ENCODE results near the gene TLCD4.

TLCD4 gene, protein sequence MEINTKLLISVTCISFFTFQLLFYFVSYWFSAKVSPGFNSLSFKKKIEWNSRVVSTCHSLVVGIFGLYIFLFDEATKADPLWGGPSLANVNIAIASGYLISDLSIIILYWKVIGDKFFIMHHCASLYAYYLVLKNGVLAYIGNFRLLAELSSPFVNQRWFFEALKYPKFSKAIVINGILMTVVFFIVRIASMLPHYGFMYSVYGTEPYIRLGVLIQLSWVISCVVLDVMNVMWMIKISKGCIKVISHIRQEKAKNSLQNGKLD

DNA sequence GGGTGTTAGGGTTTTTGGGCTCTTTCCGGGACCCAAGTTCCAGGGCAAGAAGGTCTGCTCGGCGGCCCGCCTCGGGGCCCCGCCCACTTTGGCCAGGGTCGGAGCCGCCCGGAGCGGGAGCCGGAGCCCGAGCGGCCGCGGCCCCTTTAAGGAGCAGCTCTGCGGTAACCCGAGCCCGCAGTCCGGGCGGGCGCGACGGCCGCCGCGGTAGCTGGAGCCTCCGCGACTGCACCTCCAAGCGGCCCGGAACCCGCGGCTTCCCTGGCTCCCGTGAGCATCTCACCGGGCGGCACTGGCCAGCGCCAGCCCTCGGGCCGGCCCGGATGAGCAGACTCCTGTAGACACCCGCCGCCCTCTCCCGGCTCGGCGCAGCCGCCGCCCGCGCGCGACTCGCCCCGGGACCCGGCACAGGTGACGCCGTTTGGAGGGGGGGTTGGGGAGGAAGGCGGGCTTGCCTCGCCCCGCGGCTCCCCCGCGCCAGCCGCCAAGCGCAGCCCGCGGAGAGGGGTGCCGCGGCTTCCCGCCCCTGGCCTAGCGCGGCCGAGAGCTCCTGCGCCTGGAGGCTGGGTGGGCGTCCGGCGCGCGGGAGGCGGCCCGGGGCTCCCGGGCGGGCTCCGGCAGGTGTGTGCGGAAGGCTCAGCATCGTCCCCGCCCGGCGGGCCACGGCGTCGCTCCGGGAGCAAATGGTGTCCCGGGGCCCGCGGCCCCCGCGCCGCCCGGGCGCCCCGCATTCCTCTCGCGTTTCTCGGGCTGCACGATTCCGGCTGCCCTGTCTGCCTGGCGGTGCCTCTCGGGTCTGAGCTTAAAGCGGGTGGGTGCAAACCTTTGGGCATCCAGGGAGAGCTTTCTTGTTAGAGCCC lies at the start of gene TLCD4:
Gene TLCD4 (plus strand): TSS at position 149 of the 860 bp plus-strand sequence. CDS start 26,547 bp downstream, outside the sequence.
- no peaks in the 10 kb centered on the region for H4K20me1 ChIP-seq (ENCODE audit: insufficient read depth)
- no peaks in the 10 kb centered on the region for H3K27me3 ChIP-seq (ENCODE audit: insufficient read depth, low read depth)
- H3K4me3 ChIP-seq (IDR thresholded peaks at IDR 0.05; ENCODE audit: insufficient read depth, low read depth, low read length): peak within 1 kb of the TSS; percentile 62
- H3K4me1 ChIP-seq (ENCODE audit: low read depth, poor library complexity, severe bottlenecking): no peaks in the 10 kb centered on the region
- no peaks in the 10 kb centered on the region for H3K36me3 ChIP-seq (ENCODE audit: insufficient read depth)
- H3K9ac ChIP-seq: no peak within 1 kb of the TSS; the same call in 1 of the 2 replicates
- no peak within 1 kb of the TSS for H3K27ac ChIP-seq
- H3K4me2 ChIP-seq: peak within 1 kb of the TSS; percentile 56
- peak within 1 kb of the TSS; percentile 93 for H2AFZ ChIP-seq (ENCODE audit: low read depth)
- TF ChIP-seq, protein P1, sequence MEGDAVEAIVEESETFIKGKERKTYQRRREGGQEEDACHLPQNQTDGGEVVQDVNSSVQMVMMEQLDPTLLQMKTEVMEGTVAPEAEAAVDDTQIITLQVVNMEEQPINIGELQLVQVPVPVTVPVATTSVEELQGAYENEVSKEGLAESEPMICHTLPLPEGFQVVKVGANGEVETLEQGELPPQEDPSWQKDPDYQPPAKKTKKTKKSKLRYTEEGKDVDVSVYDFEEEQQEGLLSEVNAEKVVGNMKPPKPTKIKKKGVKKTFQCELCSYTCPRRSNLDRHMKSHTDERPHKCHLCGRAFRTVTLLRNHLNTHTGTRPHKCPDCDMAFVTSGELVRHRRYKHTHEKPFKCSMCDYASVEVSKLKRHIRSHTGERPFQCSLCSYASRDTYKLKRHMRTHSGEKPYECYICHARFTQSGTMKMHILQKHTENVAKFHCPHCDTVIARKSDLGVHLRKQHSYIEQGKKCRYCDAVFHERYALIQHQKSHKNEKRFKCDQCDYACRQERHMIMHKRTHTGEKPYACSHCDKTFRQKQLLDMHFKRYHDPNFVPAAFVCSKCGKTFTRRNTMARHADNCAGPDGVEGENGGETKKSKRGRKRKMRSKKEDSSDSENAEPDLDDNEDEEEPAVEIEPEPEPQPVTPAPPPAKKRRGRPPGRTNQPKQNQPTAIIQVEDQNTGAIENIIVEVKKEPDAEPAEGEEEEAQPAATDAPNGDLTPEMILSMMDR (conservative IDR thresholded peaks at IDR 0.05; ENCODE audit: low read depth, low read length): no peak
- no peaks in the 10 kb centered on the region for H3K79me2 ChIP-seq (ENCODE audit: insufficient read depth, low read depth)

DNA sequence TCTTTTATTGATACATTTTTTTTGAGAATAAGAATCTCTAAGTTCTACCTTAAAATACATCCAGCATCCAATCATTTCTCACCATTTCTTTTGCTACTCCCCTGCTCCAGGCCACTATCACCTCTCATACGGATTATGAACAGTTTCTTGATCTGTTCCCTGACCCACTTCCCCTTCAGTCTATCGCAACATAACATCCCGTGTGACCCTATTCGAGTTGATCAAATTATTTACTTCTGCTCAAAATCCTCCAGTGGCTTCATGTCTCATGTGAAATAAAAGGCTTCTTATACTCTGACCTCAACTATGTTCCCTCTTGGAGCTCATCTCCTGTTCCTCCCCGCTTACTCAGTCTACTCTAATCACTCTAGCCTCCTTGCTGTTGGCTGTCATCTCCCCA lies 49.6 kb upstream of the TLCD4 start:
- Histone ChIP-seq H3K79me2 (ENCODE audit: insufficient read depth, low read depth) (no peaks in the 10 kb centered on the region), H3K4me2 (no peak overlapping the region; the same call in 1 of the 2 replicates), H4K20me1 (ENCODE audit: insufficient read depth) (no peaks in the 10 kb centered on the region), H3K4me3 (IDR thresholded peaks at IDR 0.05; ENCODE audit: insufficient read depth, low read depth, low read length) (no peak overlapping the region), H3K9ac (no peak overlapping the region), H3K4me1 (ENCODE audit: low read depth, poor library complexity, severe bottlenecking) (peaks cover 12% of the 10 kb centered on the region), H2AFZ (ENCODE audit: low read depth) (no peak overlapping the region), H3K36me3 (ENCODE audit: insufficient read depth) (no peaks in the 10 kb centered on the region), H3K27me3 (ENCODE audit: insufficient read depth, low read depth) (no peaks in the 10 kb centered on the region), H3K27ac (no peak overlapping the region)
- TF ChIP-seq, protein P1 (conservative IDR thresholded peaks at IDR 0.05; ENCODE audit: low read depth, low read length): no peak

DNA sequence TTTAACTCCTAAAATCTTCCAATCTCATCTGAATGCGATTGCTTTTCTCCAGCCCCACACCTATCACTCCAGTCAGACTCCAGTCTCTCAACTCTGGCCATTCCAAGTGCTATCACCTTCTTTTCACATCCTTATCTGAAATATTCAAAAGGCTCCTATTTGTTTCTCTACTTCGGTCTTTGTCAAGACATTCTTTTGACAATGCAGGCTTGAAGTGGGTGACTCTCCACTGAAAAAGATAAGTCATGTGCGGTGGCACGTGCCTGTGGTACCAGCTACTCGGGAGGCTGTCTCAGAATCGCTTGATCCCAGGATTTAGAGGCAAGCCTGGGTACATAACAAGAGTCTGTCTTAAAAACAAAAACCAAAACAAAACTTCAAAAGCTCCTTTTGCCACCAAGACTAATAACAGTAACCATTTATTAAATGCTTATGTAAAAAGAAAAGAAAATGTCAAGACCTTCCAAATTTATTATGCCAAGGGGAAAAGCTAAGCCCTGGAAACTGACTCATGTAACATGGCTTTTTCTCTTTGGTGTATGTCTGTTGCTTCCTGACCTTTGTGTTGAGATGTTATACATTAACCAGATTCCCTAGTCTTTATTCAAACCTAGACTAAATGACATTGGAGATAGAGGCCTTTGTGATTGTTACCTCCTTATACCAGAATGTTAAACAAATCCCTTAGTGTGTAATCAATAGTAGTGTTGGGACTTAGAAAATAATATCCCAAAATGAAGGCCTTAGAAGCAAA lies 48.0 kb upstream of the TLCD4 start:
- Histone ChIP-seq H3K27ac (no peak overlapping the region), H3K36me3 (ENCODE audit: insufficient read depth) (no peaks in the 10 kb centered on the region), H3K4me2 (no peak overlapping the region), H3K27me3 (ENCODE audit: insufficient read depth, low read depth) (no peaks in the 10 kb centered on the region), H3K4me1 (ENCODE audit: low read depth, poor library complexity, severe bottlenecking) (peaks cover 12% of the 10 kb centered on the region), H3K4me3 (IDR thresholded peaks at IDR 0.05; ENCODE audit: insufficient read depth, low read depth, low read length) (no peak overlapping the region), H4K20me1 (ENCODE audit: insufficient read depth) (no peaks in the 10 kb centered on the region), H3K9ac (no peak overlapping the region), H2AFZ (ENCODE audit: low read depth) (no peak overlapping the region), H3K79me2 (ENCODE audit: insufficient read depth, low read depth) (no peaks in the 10 kb centered on the region)
- TF ChIP-seq, protein P1 (conservative IDR thresholded peaks at IDR 0.05; ENCODE audit: low read depth, low read length): no peak

DNA sequence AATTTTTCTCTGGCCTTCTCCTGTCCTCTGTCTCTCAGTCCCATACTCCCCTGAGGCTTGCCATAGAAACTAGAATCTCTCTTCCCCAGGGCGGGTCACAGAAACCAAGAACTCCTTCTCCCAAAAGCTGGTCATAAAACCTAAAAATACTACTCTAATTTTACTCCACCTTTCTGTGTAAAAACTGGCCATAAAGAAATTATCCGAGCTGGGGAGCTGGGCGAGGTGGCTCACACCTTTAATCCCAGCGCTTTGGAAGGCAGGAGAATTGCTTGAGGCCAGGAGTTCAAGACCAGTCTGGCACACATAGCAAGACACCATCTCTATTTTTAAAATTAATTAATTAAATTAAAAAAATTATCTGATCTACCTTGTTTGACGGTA lies 47.5 kb upstream of the TLCD4 start:
- Histone ChIP-seq H3K4me3 (IDR thresholded peaks at IDR 0.05; ENCODE audit: insufficient read depth, low read depth, low read length) (no peak overlapping the region), H3K4me2 (no peak overlapping the region), H3K27me3 (ENCODE audit: insufficient read depth, low read depth) (no peaks in the 10 kb centered on the region), H3K9ac (no peak overlapping the region), H3K4me1 (ENCODE audit: low read depth, poor library complexity, severe bottlenecking) (peaks cover 12% of the 10 kb centered on the region), H3K79me2 (ENCODE audit: insufficient read depth, low read depth) (no peaks in the 10 kb centered on the region), H4K20me1 (ENCODE audit: insufficient read depth) (no peaks in the 10 kb centered on the region), H3K27ac (no peak overlapping the region), H2AFZ (ENCODE audit: low read depth) (no peak overlapping the region), H3K36me3 (ENCODE audit: insufficient read depth) (no peaks in the 10 kb centered on the region)
- TF ChIP-seq, protein P1 (conservative IDR thresholded peaks at IDR 0.05; ENCODE audit: low read depth, low read length): no peak
